GM04503 (cell line): Measurements from ENCODE around the gene RPS6KA2.
A peak's percentile ranks its signal among the peaks of the same experiment; 100 is the strongest.
"Not testable (repeated sequence)": the region's sequence is repeated elsewhere in the genome, so short reads cannot be mapped to it uniquely, and the experiment has no call there.

ENCODE experiments used
- DNase-seq: peaks from one replicate; pipeline ENCODE4 v3.0.0-alpha.2; 2012; ENCODE audit warnings: low read depth

The RPS6KA2 gene

DNA sequence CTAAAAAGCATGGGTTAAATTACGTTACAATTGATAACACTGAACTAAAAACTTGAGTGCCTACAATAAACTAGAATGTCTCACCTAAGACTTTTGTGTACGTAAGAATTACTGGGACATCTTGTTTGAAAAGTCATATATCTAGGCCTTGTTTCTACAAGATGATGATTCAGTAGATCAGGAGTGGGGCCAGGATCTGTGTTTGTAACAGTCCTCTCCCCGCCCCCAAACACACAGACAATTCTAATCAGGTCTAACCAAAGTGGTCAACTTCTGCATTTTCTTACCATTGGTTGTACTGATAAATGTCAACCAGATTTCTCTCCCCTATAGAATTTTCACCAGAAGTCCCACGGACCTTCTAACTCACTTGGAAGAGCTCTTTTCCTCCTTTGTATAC lies 97.5 kb downstream of the RPS6KA2 start:
- no peak for DNase-seq

- not testable (repeated sequence) for DNase-seq
Measured at GRCh38 chr6:166529058-166529457, 98.0 kb downstream of the RPS6KA2 start.

DNA sequence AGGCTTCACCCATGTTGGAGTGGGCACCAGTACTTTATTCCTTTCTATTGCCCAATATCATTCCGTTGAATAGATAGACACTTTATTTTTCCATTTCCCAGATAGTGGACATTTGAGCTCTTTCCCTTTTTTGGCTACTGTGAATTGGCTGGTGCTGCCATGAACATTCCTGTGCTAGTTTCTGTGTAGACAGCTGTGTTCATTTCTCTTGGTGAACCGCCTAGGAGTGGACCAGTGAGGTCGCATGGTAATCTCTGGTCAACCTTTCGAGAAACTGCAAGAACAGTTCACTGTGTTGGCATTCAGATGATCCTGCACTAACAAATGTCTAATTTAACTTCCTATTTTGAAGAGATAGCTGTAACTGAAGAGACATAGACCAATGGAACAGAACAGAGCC lies 99.2 kb downstream of the RPS6KA2 start:
- no peak for DNase-seq

DNA sequence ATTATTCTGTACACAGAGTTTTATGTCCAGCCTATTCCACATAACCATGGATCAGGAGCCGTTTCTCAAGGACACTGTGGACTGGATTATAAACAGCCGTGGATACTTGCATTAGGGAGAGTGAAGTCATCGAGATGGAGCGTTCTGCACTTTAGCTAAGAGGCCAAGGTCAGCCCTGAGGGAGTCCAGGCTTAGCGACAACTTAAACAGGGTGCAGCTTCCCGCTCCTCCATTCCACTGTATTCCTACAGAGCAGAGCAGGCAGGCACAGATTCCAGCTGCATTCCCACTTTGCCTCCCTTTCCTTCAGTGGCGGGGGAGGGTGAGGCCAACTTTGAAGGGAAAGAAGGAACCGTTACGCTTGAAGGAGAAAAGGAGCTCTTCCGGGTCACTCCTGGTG lies 100.1 kb downstream of the RPS6KA2 start:
- DNase-seq: no peak

DNA sequence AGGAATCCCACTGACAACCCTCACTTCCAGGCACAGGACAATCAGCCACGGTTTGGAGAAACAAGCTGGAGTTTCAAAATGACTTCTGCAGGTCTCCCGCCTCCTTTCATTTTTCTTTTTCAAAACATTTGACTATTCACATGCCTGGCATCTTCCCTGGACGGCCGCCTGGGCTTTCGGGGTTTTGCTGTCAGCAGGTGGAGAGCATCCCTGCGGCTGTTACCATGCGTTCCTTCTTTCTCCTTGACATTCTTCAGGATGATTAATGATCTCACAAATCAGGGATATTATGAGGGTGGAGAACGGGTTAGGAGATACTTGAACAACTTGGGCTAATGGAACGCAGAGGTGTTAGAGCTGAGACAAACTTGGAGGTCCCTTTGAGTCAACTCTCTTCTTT lies 101.5 kb downstream of the RPS6KA2 start:
- DNase-seq: no peak

- no peak for DNase-seq
Measured at GRCh38 chr6:166523782-166524559, 103.1 kb downstream of the RPS6KA2 start.

DNA sequence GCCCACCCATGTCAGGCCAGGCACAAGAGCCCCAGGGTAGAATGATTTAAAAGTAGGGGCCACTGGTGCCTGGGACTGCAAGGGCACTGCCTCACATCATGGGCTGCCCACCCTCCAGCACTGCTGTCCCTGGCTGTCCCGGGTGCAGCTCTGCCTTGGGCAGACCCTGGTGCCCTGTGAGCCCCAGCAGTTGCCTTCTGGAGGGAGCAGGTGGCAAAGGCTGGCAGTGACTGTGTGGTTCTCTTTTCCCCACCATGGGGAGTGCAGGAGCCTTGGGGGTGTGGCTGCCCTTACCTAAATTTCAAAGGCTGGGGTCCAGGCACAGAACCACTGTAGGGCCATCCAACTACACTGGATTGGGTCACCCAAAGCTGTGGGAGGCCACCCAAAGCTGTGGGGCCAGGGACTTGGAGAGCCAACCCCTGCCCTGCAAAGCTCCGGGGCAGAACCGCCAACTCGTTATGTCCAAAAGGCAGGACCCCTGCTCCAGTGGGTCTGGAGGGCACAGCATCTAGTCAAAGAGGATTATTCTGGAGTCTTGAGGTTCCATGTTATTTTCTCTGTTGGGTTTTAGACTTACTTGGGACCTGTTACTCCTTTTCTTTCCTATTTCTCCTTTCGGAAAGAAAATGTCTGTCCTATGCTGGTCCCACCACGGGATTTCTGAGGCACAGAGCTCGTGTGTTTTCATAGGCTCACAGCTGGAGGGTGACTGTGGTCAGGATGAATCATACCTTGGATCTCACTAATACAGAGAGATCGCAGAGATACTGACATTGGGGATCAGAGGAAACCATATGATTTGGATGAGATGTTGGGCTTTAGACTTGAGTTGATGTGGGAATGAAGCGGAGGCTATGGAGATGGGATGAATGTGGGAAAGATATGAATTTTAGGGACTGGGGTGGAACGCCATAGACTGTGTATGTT lies 105.9 kb downstream of the RPS6KA2 start:
- DNase-seq: no peak

DNA sequence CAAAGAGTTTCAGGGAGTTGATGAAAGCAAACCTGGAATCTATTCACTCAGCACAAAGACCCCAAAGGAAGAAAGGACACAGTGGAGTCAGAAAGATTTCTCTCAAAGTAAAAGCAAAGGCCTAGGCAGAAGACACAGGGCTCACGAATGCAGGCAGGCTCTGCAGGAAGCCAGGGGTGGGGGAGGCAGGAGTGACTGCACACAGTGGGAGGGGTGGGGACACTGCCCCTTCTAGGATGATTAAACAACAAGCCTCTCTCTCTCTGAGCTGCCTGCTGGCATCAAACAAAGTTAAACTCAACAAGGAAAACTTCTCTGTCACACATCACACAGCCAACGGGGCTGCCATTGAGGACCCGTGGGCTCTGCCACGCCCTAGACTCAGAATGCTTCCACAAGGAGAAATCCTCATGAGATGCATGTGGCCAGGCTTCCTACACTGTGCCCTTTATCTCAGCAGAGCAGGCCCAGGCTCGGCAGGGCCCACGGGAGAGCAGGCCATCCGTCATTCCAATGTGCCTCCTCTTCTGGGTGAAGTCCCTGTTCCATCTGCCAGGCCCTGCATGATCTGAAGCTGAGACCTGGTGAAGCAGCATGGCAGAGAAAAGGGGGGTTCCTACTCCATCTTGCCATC lies 110.7 kb downstream of the RPS6KA2 start:
- DNase-seq: no peak

- peak; percentile 46 for DNase-seq
Measured at GRCh38 chr6:166515072-166515810, 111.8 kb downstream of the RPS6KA2 start.

DNA sequence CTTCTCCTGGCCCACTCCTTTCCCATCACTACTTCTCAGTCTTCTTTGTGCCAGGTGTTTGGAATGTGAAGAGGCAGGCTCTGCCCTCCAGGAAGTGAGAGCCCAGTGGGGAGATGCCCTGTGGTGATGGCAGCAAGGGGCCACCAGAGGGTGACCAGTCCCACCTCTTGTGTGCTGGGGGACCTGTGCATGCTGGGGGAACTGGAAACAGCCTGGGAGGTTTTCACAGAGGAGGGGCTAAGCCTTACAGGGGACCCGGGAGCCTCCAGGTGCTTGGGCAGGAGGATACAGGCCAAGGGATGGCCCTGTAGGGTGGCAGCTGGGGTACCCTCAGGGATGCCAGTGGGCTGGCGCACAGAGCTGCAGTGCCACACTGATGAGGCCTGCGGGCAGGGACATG lies 112.9 kb downstream of the RPS6KA2 start:
- DNase-seq: no peak

DNA sequence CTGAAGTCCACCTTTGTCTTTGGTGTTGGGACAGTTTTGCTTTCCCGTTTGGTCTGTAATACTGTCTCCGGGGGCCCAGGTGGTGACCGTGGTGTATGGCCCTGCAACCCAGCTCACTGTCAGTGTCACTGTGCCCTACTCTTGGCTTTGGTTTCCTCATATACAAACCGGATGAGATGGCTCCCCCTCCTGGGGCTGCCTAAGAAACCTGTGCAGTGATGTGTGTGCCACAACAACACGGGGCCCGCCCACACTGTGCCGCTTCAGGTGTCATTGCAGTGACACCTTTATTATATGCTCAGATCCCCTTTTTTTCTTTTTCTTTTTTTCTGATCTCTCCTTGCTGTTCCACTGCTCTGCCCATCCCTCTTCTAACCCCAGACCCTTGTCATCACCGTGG lies 114.5 kb downstream of the RPS6KA2 start:
- DNase-seq: no peak

DNA sequence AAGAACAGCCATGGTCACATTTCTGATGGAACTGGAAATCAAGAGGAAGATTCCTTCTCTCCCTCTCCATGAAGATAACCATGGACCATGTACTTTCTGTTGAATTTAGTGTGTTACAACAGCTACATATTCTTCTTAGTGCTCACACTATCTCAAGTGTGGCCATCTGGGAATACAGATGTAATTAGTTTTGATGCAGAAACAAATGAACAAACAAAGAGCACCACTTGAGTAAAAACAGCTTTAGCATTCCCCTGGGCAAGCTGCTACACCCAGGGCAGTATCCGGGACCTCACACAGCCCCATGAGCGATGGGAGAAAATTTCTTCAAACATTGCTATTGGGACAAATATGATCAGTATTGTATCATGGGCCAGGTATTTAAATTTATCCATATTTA lies 115.7 kb downstream of the RPS6KA2 start:
- no peak for DNase-seq

- DNase-seq: no peak
Measured at GRCh38 chr6:166509193-166509592, 117.9 kb downstream of the RPS6KA2 start.

GRCh38 chr6:166508726-166509125 lies 118.3 kb downstream of the RPS6KA2 start:
- no peak for DNase-seq

DNA sequence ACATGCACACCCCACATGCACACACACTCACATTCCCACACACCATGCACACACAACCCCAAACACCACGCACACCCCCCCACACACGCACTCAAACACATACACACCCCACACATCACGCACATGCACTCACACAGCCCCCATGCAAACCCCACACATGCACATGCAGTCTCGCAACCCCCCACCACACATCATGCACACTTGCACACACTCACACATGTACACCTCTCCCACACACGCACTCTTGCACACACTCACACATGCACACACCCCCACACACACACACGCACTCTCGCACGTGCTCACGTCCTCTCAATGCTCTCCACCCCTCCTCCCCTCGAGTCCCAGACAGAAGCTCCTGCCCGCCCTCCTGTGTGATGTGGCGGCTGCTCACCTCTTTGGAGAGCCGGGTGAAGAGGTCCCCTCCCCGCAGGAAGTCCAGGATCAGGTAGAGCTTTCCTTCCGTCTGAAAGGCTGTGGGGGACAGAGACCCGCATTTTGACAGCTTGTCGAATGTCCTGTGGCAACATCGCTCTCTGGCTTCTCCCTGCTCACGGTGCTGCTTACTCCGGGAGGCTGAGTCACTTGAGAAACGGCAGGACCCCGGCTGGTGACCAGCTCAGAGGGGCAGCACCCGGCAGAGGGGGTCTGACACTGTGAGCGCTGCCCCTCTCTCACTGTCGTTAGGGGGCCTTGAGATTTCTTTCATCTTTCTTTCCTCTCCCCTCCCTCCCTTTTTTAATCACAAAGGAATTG lies 119.1 kb downstream of the RPS6KA2 start:
- DNase-seq: no peak

- DNase-seq: no peak
Measured at GRCh38 chr6:166507380-166507779, 119.7 kb downstream of the RPS6KA2 start.

DNA sequence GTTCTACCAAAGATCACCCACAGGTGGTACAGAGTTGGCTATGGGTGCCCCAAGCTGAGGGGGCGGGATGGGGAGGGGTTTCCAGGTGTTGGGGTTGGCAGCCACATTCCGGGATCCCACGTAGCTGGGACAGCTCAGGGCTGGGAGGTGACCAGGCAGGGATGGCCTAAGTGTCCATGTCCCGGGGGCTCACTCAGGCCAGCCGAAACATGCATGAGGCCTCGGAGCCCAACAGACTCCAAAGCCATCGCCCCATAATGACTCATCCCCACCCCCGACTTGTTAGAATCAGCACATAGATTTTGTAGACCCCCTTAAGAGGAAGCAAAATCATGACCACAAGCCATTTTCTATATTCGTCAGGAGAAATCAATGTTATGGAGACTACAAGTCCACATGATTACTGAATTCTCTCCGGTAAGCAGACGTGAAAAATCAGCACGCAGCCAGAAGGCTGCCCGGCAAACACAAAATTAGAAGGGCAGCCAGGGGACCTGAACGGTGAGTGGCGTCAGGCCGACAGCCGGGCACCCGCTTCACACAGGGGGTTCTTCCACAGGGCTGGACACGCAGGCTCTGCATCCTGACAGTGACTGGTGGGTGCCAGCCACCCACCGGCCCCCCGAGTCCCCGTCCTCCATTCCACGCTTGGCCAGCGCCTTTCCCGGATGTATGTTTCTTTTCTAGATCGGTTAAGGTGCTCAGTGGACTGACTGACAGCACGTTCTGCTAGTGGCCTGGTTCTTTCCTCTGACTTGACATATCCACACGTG lies 121.7 kb downstream of the RPS6KA2 start:
- DNase-seq: no peak

DNA sequence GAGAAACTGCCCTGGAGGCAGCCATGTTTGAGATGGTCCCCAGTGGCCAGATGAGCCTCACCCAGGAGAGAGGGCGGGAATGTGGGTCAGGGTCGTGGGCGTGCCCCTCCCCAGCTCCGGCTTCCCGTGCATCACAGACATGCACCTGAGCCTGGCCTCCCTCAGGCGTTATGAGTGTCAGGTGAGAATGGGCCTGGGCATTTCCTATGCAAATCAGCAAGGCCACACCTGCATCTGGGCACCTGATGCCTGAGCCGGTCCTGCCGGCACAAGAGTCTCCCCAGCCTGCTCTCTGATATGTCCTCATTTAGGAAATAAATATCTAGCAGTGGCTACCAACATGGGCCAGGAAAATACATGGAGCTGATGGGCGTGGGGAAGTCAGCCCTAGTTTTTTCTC lies 123.0 kb downstream of the RPS6KA2 start:
- no peak for DNase-seq

DNA sequence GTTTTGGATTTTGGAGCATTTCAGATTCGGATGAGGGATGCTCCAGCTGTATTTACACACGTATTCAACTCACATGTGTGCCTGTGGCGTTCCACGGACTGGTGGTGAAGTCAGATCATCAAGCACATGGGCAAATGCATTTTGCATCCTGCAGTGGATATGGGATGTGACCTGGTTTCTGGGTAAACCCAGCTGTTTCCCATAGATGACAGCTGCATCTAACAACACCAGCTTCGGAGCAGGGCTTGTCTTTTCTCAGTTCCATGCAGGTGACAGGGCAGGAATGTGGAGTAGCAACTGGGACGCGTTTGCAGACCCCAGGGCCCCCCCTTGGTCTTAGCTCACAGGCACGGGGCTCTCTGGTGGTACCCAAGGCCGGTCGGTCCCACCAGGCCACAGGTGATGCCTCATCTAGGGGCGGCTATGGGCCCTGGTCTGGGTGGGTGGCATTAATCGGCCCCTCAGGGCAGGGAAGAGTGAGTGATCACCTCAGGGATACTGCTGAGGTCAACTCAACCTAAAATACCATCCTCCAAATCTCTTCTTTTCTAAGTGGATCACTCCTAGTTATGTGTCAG lies 123.8 kb downstream of the RPS6KA2 start:
- no peak for DNase-seq

DNA sequence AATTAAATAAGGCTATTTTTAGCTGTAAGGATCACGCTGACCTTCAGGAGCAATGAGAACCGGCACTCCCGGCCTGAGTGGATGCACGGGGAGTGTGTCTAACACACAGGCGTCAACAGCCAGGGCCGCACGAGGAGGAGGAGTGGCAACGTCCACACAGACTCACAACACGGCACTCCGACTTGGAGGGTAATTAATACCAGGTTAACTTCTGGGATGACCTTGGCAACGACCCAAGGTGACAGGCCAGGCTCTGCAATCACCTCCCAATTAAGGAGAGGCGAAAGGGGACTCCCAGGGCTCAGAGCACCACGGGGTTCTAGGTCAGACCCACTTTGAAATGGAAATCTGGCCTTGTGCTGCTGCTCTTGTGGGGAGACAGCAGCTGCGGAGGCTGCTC lies 124.6 kb downstream of the RPS6KA2 start:
- no peak for DNase-seq
